Natural killer cell (primary cell): Measurements from ENCODE around the gene PPM1D. TPM values are rescaled to one million over a fixed set of nuclear protein-coding genes. Genes with fewer than 3 reads are reported as not detected.

Experiments used
- ATAC-seq, 3 donors: fragments of 150-1000 bp in 2 of 3; fragments of 200-7000 bp in 1 of 3; cut with Tn5 transposase; 1 replicate in 1 of 3; 2 replicates in 2 of 3; pipeline ENCODE4 v1.10.0; 2021; ENCODE audit warnings: mild to moderate bottlenecking in 2 of 3, moderate library complexity in 2 of 3
- DNase-seq, 2 donors: peaks; one replicate each; pipeline versions ENCODE4 v3.0.0 to v3.0.0-alpha.2; 2013 to 2021; ENCODE audit warnings: mixed read lengths in 1 of 2
- H3K27ac ChIP-seq: one replicate; pipeline ENCODE4 v1.5.1; 2013; ENCODE audit warnings: mild to moderate bottlenecking, low read length
- H3K27me3 ChIP-seq: one replicate; pipeline ENCODE4 v1.6.1; 2013; ENCODE audit warnings: low read length; ENCODE audit not compliant: control insufficient read depth, insufficient read depth
- H3K36me3 ChIP-seq: one replicate; pipeline ENCODE4 v1.6.1; 2013; ENCODE audit warnings: low read length; ENCODE audit not compliant: control insufficient read depth, insufficient read depth
- H3K4me1 ChIP-seq: one replicate; pipeline ENCODE4 v1.6.1; 2013; ENCODE audit warnings: low read length; ENCODE audit not compliant: control insufficient read depth, insufficient read depth
- H3K4me3 ChIP-seq: one replicate; pipeline ENCODE4 v1.5.1; 2013; ENCODE audit warnings: low read length
- H3K9me3 ChIP-seq: one replicate; pipeline ENCODE4 v1.6.1; 2013; ENCODE audit warnings: low read length; ENCODE audit not compliant: control insufficient read depth, insufficient read depth
- H3K27ac Mint-ChIP-seq, 2 donors: one replicate each; pipeline ENCODE4 v1.8.0; 2022; ENCODE audit warnings: mild to moderate bottlenecking in 2 of 2, mixed read lengths in 2 of 2, moderate library complexity in 1 of 2
- H3K27me3 Mint-ChIP-seq, 2 donors: one replicate each; pipeline ENCODE4 v1.8.0; 2022; ENCODE audit warnings: low read depth in 2 of 2, mixed read lengths in 2 of 2
- H3K36me3 Mint-ChIP-seq: one replicate; pipeline ENCODE4 v1.8.0; 2022; ENCODE audit warnings: mixed read lengths
- H3K4me1 Mint-ChIP-seq, 2 donors: one replicate each; pipeline ENCODE4 v1.8.0; 2022; ENCODE audit warnings: mixed read lengths in 2 of 2
- H3K4me3 Mint-ChIP-seq: one replicate; pipeline ENCODE4 v1.8.0; 2022; ENCODE audit warnings: mild to moderate bottlenecking, moderate library complexity, mixed read lengths
- H3K9me3 Mint-ChIP-seq, 2 donors: one replicate each; pipeline ENCODE4 v1.8.0; 2022; ENCODE audit warnings: mixed read lengths in 2 of 2
- CTCF ChIP-seq: fragments of 200-600 bp; IDR thresholded peaks from one replicate; pipeline ENCODE4 v1.8.0; 2022; ENCODE audit warnings: antibody characterized with exemption
- WGBS: methylation state at CpG from one replicate; pipeline ENCODE4 v1.1.7; 2013; ENCODE audit warnings: missing lambda C conversion rate; ENCODE audit not compliant: insufficient coverage; 5-methylcytosine and 5-hydroxymethylcytosine counted together
- intact Hi-C: fragments of 100-400 bp; cut with micrococcal nuclease; formaldehyde crosslinking; loops from one replicate; pipeline ENCODE4 v1.14.2; 2022
- total RNA-seq, 4 donors: library from RNA; stranded (reverse); fragments of 120-200 nt in 1 of 4; gene quantifications; one replicate each; pipeline versions ENCODE4 v1.2.3 to v1.2.4, GENCODE V29; 2013 to 2022

Gene PPM1D
- total RNA-seq, 3 donors from 2014 or later (not counting 1 experiment from before 2014, with no cell fraction given): 22.8 to 31.6 (median 27.9) TPM

GRCh38 chr17:60652454-60653247 is 52.7 kb downstream of the PPM1D start:
- Mint-ChIP-seq H3K27ac (peak overlapping the region; percentile 2 to 24), H3K4me3 (no peak overlapping the region), H3K27me3 (no peaks in the 10 kb centered on the region), H3K4me1 (peaks cover 25 to 37% of the 10 kb centered on the region in 2 donors), H3K9me3 (no peaks in the 10 kb centered on the region), H3K36me3 (peaks cover 11% of the 10 kb centered on the region)
- Histone ChIP-seq H3K27ac (no peak overlapping the region), H3K36me3 (peaks cover 36% of the 10 kb centered on the region), H3K27me3 (no peaks in the 10 kb centered on the region), H3K4me1 (no peaks in the 10 kb centered on the region), H3K4me3 (no peak overlapping the region), H3K9me3 (no peaks in the 10 kb centered on the region)
- DNase-seq (no peak), ATAC-seq (peak in 1 of 3 donors; percentile 56)
- intact Hi-C loops: no loop called here
- no peak for TF ChIP-seq CTCF
- 80% methylated on average over 1 of the region's 2 CpGs for WGBS

- 100% methylated on average over 1 of the region's 1 CpG for WGBS
- no peak overlapping the region for H3K4me3 Mint-ChIP-seq
These were observed 53.6 kb downstream of the PPM1D start for GRCh38 chr17:60653569-60653968.

GRCh38 chr17:60656499-60656898 is 56.5 kb downstream of the PPM1D start:
- no peaks in the 10 kb centered on the region for H3K4me1 ChIP-seq
- H3K9me3 ChIP-seq: no peaks in the 10 kb centered on the region
- intact Hi-C loops: no loop called here
- Mint-ChIP-seq H3K27ac (no peak overlapping the region), H3K27me3 (no peaks in the 10 kb centered on the region), H3K4me3 (no peak overlapping the region), H3K9me3 (no peaks in the 10 kb centered on the region), H3K4me1 (peaks cover 22 to 25% of the 10 kb centered on the region in 2 donors), H3K36me3 (no peaks in the 10 kb centered on the region)
- no peak for ATAC-seq
- H3K27ac ChIP-seq: no peak overlapping the region
- WGBS: 97% methylated on average over 5 of the region's 5 CpGs
- no peak overlapping the region for H3K4me3 ChIP-seq
- TF ChIP-seq CTCF: no peak
- DNase-seq: no peak
- H3K36me3 ChIP-seq: peaks cover 15% of the 10 kb centered on the region
- no peaks in the 10 kb centered on the region for H3K27me3 ChIP-seq

More at GRCh38 chr17:60653569-60653968, 53.6 kb downstream of the PPM1D start:
- Histone ChIP-seq H3K4me1 (no peaks in the 10 kb centered on the region), H3K27ac (no peak overlapping the region), H3K36me3 (peaks cover 35% of the 10 kb centered on the region), H3K9me3 (no peaks in the 10 kb centered on the region), H3K4me3 (no peak overlapping the region), H3K27me3 (no peaks in the 10 kb centered on the region)
- no peaks in the 10 kb centered on the region for H3K27me3 Mint-ChIP-seq
- no peak for DNase-seq
- peaks cover 25 to 37% of the 10 kb centered on the region in 2 donors for H3K4me1 Mint-ChIP-seq
- H3K9me3 Mint-ChIP-seq: no peaks in the 10 kb centered on the region
- intact Hi-C loops: no loop called here
- ATAC-seq: no peak
- peak overlapping the region in 1 of 2 donors; percentile 24 for H3K27ac Mint-ChIP-seq
- peaks cover 11% of the 10 kb centered on the region for H3K36me3 Mint-ChIP-seq
- no peak for TF ChIP-seq CTCF

GRCh38 chr17:60659156-60659555 is 59.2 kb downstream of the PPM1D start:
- peaks cover 13% of the 10 kb centered on the region for H3K36me3 Mint-ChIP-seq
- H3K9me3 ChIP-seq: no peaks in the 10 kb centered on the region
- no peaks in the 10 kb centered on the region for H3K27me3 ChIP-seq
- no peak overlapping the region for H3K27ac ChIP-seq
- intact Hi-C loops: no loop called here
- no peak for DNase-seq
- peaks cover 20% of the 10 kb centered on the region for H3K36me3 ChIP-seq
- WGBS: 93% methylated on average over 1 of the region's 1 CpG
- no peak for TF ChIP-seq CTCF
- H3K4me1 ChIP-seq: no peaks in the 10 kb centered on the region
- no peak overlapping the region for H3K27ac Mint-ChIP-seq
- H3K27me3 Mint-ChIP-seq: no peaks in the 10 kb centered on the region
- no peak for ATAC-seq
- H3K9me3 Mint-ChIP-seq: no peaks in the 10 kb centered on the region
- H3K4me1 Mint-ChIP-seq: no peaks in the 10 kb centered on the region
- H3K4me3 Mint-ChIP-seq: no peak overlapping the region
- H3K4me3 ChIP-seq: no peak overlapping the region
